ENCODE measurements around the gene LMBR1.
"Not testable (repeated sequence)": the region's sequence is repeated elsewhere in the genome, so short reads cannot be mapped to it uniquely, and the experiment has no call there.

Gene LMBR1

GRCh38 chr7:156843582-156843981 is 49.4 kb downstream of the LMBR1 start:
- DNase-seq = not testable (repeated sequence)

GRCh38 chr7:156843157-156843556 is 49.8 kb downstream of the LMBR1 start:
- no peak for DNase-seq

GRCh38 chr7:156842740-156843140 is 50.2 kb downstream of the LMBR1 start:
- DNase-seq = no peak

- DNase-seq = no peak
These were observed 50.7 kb downstream of the LMBR1 start for GRCh38 chr7:156842317-156842716.

GRCh38 chr7:156841497-156841896 is 51.5 kb downstream of the LMBR1 start:
- DNase-seq = no peak

GRCh38 chr7:156840134-156840533 is 52.8 kb downstream of the LMBR1 start:
- DNase-seq = no peak

- no peak for DNase-seq
These were observed 56.5 kb downstream of the LMBR1 start for GRCh38 chr7:156836443-156836842.

- DNase-seq = no peak
These were observed 58.5 kb downstream of the LMBR1 start for GRCh38 chr7:156834462-156834861.

GRCh38 chr7:156833312-156833711 is 59.7 kb downstream of the LMBR1 start:
- DNase-seq = no peak

- DNase-seq = no peak
These were observed 60.6 kb downstream of the LMBR1 start for GRCh38 chr7:156832195-156832877.

- DNase-seq = no peak
These were observed 63.2 kb downstream of the LMBR1 start for GRCh38 chr7:156829669-156830336.

- no peak for DNase-seq
These were observed 65.3 kb downstream of the LMBR1 start for GRCh38 chr7:156827587-156828203.

- DNase-seq = no peak
These were observed 69.5 kb downstream of the LMBR1 start for GRCh38 chr7:156823435-156823834.

GRCh38 chr7:156820445-156821063 is 72.4 kb downstream of the LMBR1 start:
- no peak for DNase-seq

GRCh38 chr7:156819733-156820295 is 73.2 kb downstream of the LMBR1 start:
- no peak for DNase-seq

- no peak for DNase-seq
These were observed 74.8 kb downstream of the LMBR1 start for GRCh38 chr7:156818133-156818532.

- DNase-seq = no peak
These were observed 75.9 kb downstream of the LMBR1 start for GRCh38 chr7:156816943-156817572.

GRCh38 chr7:156811706-156812105 is 81.3 kb downstream of the LMBR1 start:
- no peak for DNase-seq

- DNase-seq = not testable (repeated sequence)
These were observed 89.3 kb downstream of the LMBR1 start for GRCh38 chr7:156803656-156804055.

- DNase-seq = no peak
These were observed 90.8 kb downstream of the LMBR1 start for GRCh38 chr7:156802214-156802613.

GRCh38 chr7:156795415-156795814 is 97.6 kb downstream of the LMBR1 start:
- DNase-seq = no peak

- DNase-seq = no peak
These were observed 99.6 kb downstream of the LMBR1 start for GRCh38 chr7:156793334-156793733.

GRCh38 chr7:156792611-156793010 is 100.4 kb downstream of the LMBR1 start:
- DNase-seq = no peak

Data from activated gamma-delta T cell treated with Interleukin-2 at 50 U/mL for 16 hours (primary cell).